Progenitor cell of endocrine pancreas (in vitro differentiated cells): ENCODE results near the gene SPOCK3. TPM values are rescaled to one million over a fixed set of nuclear protein-coding genes. Genes with fewer than 3 reads are reported as not detected.
"Not testable (repeated sequence)": the region's sequence is repeated elsewhere in the genome, so short reads cannot be mapped to it uniquely, and the experiment has no call there.

Source experiments
- DNase-seq: peaks from one replicate; pipeline ENCODE4 v3.0.0; 2021; ENCODE audit warnings: low spot score; ENCODE audit not compliant: unreplicated experiment
- H3K27ac Mint-ChIP-seq: 2 replicates; pipeline ENCODE4 v1.8.0; 2021; ENCODE audit warnings: mild to moderate bottlenecking, moderate library complexity, mixed read lengths
- H3K27me3 Mint-ChIP-seq: 2 replicates; pipeline ENCODE4 v1.8.0; 2021; ENCODE audit warnings: mixed read lengths
- H3K36me3 Mint-ChIP-seq: 2 replicates; pipeline ENCODE4 v1.8.0; 2022; ENCODE audit warnings: mixed read lengths; ENCODE audit not compliant: insufficient read depth
- H3K4me1 Mint-ChIP-seq: 2 replicates; pipeline ENCODE4 v1.8.0; 2021; ENCODE audit warnings: low read depth, mixed read lengths
- H3K4me3 Mint-ChIP-seq: 2 replicates; pipeline ENCODE4 v1.8.0; 2021; ENCODE audit warnings: low read depth, mild to moderate bottlenecking, moderate library complexity, mixed read lengths
- H3K9me3 Mint-ChIP-seq: 2 replicates; pipeline ENCODE4 v1.8.0; 2021; ENCODE audit warnings: low read depth, mixed read lengths
- CTCF ChIP-seq: fragments of 200-600 bp; sonication (generic); IDR thresholded peaks from one replicate; pipeline ENCODE4 v1.5.0; 2021; ENCODE audit warnings: antibody characterized with exemption, mild to moderate bottlenecking; ENCODE audit not compliant: unreplicated experiment
- total RNA-seq: library from RNA; stranded (reverse); gene quantifications from 2 replicates; pipeline ENCODE4 v1.2.1, GENCODE V29; 2021

Gene SPOCK3
- total RNA-seq, 1 donor from 2014 or later = 1.3 TPM

GRCh38 chr4:166987026-166987425 is 247.3 kb downstream of the SPOCK3 start:
- H3K27ac Mint-ChIP-seq = no peak overlapping the region
- no peaks in the 10 kb centered on the region for H3K4me1 Mint-ChIP-seq
- H3K36me3 Mint-ChIP-seq = no peaks in the 10 kb centered on the region

GRCh38 chr4:166981847-166982246 is 252.4 kb downstream of the SPOCK3 start:
- no peak for DNase-seq
- no peaks in the 10 kb centered on the region for H3K4me1 Mint-ChIP-seq
- H3K36me3 Mint-ChIP-seq = no peaks in the 10 kb centered on the region
- H3K9me3 Mint-ChIP-seq = no peaks in the 10 kb centered on the region
- peak; percentile 25 for TF ChIP-seq CTCF
- no peak overlapping the region for H3K27ac Mint-ChIP-seq
- no peaks in the 10 kb centered on the region for H3K27me3 Mint-ChIP-seq
- H3K4me3 Mint-ChIP-seq = no peak overlapping the region

More at GRCh38 chr4:166987026-166987425, 247.3 kb downstream of the SPOCK3 start:
- Mint-ChIP-seq H3K4me3 (no peak overlapping the region), H3K9me3 (no peaks in the 10 kb centered on the region), H3K27me3 (no peaks in the 10 kb centered on the region)
- DNase-seq = no peak
- TF ChIP-seq CTCF = no peak

- Mint-ChIP-seq H3K9me3 (no peaks in the 10 kb centered on the region), H3K36me3 (no peaks in the 10 kb centered on the region), H3K27me3 (no peaks in the 10 kb centered on the region), H3K27ac (no peak overlapping the region), H3K4me1 (no peaks in the 10 kb centered on the region), H3K4me3 (no peak overlapping the region)
- no peak for DNase-seq
- TF ChIP-seq CTCF = no peak
Observed at GRCh38 chr4:166980419-166980818, 253.9 kb downstream of the SPOCK3 start.

GRCh38 chr4:166977596-166977995 is 256.7 kb downstream of the SPOCK3 start:
- Mint-ChIP-seq H3K27me3 (no peaks in the 10 kb centered on the region), H3K9me3 (no peaks in the 10 kb centered on the region), H3K27ac (no peak overlapping the region), H3K4me3 (no peak overlapping the region), H3K36me3 (no peaks in the 10 kb centered on the region), H3K4me1 (no peaks in the 10 kb centered on the region)
- no peak for DNase-seq
- TF ChIP-seq CTCF = no peak

DNA sequence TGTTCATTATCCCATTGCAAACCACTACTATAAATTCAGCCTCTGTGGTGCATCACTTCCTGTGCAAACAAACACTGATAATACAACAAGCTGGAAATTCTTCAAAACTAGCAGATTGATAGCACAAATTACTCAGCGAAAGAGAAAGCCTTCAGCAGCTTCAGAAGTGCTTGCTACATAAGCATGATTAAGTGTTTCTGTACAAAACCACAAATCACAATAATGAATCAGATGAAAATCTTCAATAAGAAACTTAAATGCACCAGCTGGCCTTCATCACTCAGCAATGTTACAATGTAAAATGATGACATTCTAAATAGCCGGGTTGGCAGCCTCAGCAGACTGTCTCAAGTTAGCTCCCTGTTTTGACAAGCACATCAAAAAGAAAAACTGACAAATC is 262.2 kb downstream of the SPOCK3 start:
- Mint-ChIP-seq H3K27me3 (no peaks in the 10 kb centered on the region), H3K4me3 (no peak overlapping the region), H3K36me3 (no peaks in the 10 kb centered on the region), H3K27ac (no peak overlapping the region), H3K4me1 (no peaks in the 10 kb centered on the region), H3K9me3 (peaks cover 10% of the 10 kb centered on the region)
- TF ChIP-seq CTCF = no peak
- DNase-seq = no peak

DNA sequence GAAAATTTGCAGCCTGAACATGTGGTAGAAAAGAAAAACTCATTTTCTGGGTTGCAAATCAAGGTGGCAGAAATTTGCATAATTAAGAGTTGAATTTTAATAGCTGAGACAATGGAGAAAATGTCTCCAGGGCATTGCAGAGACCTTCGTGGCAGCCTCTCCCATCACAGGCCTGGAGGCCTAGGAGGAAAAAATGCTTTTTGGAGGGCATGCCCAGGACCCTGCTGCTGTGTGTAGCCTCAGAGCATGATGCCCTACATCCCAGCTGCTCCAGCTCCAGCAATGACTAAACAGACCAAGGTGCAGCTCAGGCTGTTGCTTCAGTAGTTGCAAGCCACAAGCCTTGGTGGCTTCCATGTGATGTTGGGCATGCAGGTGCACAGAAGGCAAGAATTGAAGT is 266.1 kb downstream of the SPOCK3 start:
- not testable (repeated sequence) for H3K27ac Mint-ChIP-seq, H3K36me3 Mint-ChIP-seq, H3K4me3 Mint-ChIP-seq

More for the DNA sequence above, 266.1 kb downstream of the SPOCK3 start:
- peaks cover 12% of the 10 kb centered on the region for H3K9me3 Mint-ChIP-seq
- not testable (repeated sequence) for H3K27me3 Mint-ChIP-seq, DNase-seq, H3K4me1 Mint-ChIP-seq
